DMS114 treated with DMSO at 0.1 percent for 48 hours (cell line): ENCODE measurements around the gene TECR.
"Not testable (repeated sequence)": the region's sequence is repeated elsewhere in the genome, so short reads cannot be mapped to it uniquely, and the experiment has no call there.

Experiments used
- DNase-seq: peaks from one replicate; lab custom pipeline; 2025; ENCODE audit not compliant: unreplicated experiment; lab: John Stamatoyannopoulos, UW

TECR gene

DNA sequence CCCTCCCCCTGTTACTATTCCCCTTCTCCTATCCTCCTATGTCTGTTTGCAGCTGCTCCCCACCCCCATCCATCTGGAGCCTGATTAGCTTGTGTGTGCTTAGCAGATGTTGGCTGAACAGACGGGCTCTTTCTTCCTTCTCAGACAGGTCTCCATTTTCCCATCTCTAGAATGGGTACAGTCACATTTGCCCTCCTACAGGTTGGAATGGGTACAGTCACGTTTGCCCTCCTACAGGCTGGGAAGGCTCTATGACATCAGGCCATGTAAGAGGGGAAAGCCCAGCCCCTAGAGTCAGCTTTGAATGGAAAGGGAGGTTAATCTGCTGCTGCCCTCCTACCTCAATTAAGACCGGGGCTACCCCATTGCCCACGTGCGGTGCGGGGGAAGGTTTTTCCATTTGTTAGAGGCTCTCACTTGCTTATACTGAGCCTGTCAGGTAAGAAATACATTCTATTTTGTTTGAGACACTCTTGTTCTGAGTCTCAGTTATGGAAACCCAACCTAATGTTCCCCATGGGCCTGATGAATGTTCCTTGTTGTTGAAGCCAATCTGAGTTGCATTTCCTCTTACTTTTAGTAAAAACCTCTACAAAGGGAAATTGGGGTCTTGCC, 51.3 kb downstream of the TECR start:
- no peak for DNase-seq

DNA sequence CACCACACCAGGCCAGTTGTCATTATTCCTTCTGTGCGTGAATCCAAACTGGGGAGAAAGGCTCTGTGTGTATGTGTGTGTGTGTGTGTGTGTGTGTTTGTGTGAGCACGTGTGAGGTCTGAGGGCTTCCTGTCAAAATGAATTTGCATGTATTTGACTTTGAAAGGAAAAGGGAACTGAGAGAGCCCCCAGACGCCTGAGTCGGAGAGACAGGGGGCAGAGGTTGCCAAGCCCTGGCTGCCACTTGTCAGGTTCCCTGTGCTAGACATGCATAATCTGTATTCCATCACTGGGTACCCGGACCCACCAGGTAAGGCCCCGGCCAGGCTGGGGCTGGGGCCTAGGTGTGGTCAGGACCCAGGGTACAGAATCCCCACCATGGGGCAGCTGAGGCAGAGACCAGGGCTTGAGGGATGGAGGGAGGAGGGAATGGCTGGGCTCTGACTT, 53.5 kb downstream of the TECR start, which contains the start of gene CLEC17A:
Gene CLEC17A, plus strand, starts transcription at position 191 of the 447 bp plus-strand sequence. Its CDS starts 77 bp downstream, at position 268.
- no peak for DNase-seq

DNA sequence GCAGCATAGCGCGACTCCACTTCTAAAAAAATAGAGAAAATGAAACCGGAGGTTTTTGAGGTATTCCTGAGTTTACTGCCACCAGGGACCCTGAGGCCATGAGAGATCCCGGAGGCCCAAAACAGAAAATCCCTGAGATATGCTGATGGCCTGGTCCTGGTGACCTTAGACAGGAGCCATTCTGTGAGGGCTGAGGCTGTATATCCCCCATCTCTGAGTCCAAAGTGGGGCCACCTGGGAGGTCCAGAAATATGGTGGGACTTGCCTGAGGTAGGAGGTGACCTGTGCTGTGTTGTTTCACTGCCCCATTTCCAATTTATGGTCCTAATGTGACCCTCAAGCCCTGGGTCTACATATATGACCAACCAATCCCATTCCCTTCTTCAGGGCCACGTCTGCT, 55.0 kb downstream of the TECR start:
- not testable (repeated sequence) for DNase-seq

DNA sequence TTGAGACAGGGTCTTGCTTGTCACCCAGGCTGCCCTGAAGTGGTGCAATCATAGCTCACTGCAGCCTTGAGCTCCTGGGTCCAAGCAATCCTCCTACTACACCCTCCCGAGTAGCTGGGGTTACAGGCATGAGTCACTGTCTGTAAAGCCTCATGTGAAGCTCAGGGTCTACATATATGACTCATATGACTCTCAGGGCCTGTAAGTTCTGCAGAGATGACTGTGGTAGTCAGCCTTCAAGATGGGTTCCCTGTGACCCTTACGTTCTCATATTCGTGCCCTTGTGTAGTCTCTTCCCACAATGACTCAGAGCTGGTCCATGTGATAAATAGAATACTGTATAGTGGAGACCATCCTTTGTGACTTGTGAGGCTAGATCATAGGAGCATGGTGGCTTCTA, 55.8 kb downstream of the TECR start:
- not testable (repeated sequence) for DNase-seq

DNA sequence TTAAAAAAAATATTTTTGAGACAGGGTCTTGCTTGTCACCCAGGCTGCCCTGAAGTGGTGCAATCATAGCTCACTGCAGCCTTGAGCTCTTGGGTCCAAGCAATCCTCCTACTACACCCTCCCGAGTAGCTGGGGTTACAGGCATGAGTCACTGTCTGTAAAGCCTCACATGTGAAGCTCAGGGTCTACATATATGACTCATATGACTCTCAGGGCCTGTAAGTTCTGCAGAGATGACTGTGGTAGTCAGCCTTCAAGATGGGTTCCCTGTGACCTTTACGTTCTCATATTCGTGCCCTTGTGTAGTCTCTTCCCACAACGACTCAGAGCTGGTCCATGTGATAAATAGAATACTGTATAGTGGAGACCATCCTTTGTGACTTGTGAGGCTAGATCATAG, 60.0 kb downstream of the TECR start:
- not testable (repeated sequence) for DNase-seq

DNA sequence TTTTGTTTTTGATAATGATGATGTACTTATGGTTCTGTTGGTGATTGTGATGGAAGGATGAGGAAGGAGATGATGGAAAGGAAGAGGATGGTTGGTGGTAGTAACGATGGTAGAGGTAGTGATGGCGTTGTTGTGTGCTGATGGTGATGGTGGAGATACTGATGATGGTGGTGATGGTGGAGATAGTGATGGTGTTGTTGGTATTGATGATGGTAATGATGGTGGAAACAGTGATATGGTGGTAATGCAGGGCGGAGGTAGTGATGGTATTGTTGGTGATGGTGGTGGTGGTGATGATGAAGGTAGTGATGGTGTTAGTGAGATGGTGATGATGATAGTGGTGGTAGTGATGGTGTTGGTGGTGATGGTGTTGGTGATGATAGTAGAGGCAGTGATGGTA, 66.2 kb downstream of the TECR start:
- no peak for DNase-seq

DNA sequence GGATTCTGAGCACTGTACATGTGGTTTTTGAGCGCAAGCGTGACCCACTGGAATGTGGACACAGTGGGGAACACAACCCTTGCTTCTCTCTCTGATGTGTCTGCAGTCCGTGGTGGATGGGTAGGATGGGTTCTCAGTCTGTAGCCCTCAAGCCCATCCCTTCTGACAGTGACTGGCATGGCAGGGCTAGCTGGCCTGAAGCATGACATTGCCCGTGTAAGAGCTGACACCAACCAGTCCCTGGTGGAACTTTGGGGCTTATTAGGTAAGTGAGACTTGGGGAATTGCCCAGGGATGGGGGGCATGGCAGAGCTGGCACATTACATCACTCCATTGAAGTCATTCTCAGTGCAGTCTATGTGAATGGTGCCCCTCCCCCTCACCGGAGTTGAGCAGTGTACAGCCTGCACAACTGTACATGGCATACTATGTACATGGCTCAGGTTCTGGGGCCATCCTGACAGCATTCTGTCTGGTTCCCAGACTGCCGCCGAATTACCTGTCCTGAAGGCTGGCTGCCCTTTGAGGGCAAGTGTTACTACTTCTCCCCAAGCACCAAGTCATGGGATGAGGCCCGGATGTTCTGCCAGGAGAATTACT, 70.3 kb downstream of the TECR start:
- no peak for DNase-seq

DNA sequence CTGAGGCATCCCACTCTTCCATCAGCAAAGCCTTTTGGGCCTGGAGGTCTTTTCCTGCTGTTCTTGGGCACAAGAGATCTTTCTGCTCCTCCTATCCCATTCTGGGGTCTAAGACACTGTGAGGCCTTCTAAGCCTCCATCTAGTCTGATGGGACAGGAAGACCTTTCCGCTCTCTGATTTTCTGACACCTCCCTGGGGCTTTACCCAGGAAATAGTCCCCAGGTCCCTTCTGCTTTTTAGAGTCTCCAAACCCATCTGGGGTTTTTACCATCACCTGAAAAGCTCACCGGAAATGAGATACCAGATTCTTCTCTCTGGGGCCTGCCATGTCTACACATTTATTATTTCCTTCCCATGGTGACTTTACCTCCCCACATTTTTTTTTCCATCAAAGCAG, 74.6 kb downstream of the TECR start:
- DNase-seq, result no peak

DNA sequence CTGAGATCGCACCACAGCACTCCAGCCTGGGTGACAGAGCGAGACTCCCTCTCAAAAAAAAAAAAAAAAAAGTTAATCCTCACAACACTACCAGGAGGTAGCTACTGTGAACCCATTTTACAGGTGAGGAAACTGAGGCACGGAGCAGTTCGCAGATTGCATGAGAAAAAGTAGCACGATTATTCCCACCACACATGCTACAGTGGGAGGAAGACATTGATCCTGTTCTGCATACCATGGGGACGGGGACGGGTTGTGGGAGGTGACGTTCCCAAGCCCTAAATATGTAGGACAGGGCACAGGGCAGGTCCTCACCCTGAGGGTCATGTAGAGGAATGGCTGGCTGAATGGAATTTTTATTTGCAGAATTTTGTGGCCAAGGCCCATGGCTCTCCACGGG, 77.2 kb downstream of the TECR start:
- no peak for DNase-seq

DNA sequence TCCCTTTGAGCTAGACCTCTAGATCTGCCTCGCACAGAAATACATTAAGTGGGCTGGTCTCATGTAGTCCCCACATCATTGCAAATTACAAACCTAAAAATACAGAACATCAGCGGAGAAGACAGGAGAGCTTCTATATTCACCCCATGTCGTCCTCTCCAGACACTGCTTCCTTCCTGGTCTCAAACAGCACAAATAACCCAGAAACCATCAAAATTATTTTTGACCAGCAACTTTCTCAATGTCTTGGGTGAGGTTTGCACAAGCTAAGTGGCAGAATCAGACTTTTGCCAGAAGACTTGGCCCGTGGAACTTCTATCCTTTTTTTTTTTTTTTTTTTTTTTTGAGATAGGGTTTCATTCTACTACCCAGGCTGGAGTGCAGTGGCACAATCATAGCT, 81.7 kb downstream of the TECR start:
- no peak for DNase-seq

DNA sequence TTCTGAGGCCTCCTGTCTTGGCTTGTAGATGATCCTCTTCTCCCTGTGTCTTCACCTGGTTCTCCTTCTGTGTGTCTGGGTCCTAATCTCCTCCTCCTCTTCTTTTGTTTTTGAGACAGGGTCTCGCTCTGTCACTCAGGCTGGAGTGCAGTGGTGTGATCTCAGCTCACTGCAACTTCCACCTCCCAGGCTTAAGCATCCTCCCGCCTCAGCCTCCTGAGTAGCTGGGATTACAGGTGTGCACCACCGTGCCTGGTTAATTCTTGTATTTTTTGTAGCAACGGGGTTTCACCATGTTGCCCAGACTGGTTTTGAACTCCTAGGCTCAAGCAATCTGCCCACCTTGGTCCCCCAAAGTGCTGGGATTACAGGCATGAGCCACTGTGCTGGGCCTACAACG, 82.8 kb downstream of the TECR start:
- not testable (repeated sequence) for DNase-seq

DNA sequence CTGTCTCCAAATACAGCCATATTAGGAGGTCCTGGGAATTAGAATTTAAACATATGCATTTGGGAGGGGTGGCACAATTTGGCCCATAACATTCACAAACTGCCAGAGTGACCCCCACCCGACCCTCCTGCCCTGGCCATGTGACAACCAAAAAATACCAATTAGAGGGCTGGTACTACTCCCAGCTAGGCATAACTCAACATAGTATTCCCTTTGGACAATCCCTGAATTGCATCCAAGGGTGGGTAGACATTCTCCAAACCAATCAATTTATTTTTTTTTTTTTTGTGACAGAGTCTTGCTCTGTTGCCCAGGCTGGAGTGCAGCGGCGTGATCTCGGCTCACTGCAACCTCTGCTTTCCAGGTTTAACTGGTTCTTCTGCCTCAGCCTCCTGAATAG, 83.3 kb downstream of the TECR start:
- DNase-seq, result no peak

DNA sequence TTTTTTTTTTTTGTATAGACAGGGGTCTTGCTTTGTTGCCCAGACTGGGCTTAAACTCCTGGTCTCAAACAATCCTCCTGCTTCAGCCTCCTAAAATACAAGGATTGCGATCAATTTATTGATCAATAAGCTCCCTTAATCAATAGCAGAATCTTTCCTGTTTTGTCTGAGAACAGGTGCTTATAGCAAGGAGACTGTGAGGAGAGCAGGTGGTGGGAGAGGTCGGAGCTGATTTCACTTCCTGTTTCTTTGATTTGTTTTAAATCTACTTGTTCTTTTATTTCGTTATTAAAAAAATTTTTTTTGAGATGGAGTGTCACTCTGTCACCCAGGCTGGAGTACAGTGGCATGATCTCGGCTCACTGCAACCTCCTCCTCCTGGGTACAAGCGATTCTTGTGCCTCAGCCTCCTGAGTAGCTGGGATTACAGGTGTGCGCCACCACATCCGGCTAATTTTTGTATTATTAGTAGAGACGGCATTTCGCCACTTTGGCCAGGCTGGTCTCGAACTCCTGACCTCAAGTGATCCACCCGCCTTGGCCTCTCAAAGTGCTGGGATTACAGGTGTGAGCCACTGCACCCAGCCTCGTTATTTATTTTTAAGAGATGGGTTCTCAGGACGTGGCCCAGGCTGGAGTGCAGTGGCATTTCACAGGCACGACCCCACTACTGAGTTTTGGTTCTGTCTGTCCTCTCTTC, 84.2 kb downstream of the TECR start:
- DNase-seq, result not testable (repeated sequence)

DNA sequence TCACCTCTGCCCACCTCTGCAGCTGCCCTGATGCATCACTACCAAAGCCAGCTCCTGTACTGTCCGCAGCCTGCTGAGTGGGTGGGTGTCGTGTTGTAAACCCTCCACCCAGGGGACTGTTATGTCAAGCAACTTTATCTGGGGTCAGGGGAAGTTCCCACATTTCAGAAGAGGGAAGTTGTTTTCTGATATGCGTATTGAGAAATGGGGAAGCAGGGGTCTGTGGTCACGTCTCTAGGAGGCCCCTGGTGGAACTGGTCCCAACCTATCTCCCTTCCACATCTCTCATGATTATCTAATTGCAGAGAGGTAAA, 84.7 kb downstream of the TECR start:
- DNase-seq, result no peak
